Measurements from ENCODE around the gene ADGRL3. TPM values are rescaled to one million over a fixed set of nuclear protein-coding genes. Genes with fewer than 3 reads are reported as not detected.

Gene ADGRL3
- total and polyA plus RNA-seq, 7 donors: 0.06 to 2.8 (median 0.42) TPM

DNA sequence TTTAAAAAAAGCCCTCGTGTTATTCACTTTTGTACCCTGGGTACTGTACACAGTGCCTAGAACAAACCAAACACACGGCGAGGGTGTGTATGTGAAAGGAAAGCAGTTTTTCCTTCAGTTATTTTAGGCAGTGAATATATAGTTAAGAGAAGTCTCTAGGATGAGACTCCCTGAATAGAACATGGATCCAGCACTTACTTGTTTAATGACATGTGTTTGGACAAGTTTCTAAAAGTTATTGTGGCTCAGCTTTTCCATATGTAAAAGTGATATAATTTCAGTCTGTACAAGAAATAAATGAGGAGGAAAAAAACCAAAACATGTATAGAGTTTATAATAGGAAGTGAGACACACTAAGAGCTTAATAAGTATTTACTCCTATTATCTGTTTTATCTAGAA lies 273.2 kb downstream of the ADGRL3 start:
- Histone ChIP-seq H3K4me3 (no peak overlapping the region), H3K4me1 (no peaks in the 10 kb centered on the region), H3K27me3 (ENCODE audit: insufficient read depth in 3 of 3, low read length in 2 of 3) (no peaks in the 10 kb centered on the region), H3K9me3 (no peaks in the 10 kb centered on the region), H3K36me3 (ENCODE audit: insufficient read depth in 1 of 2, low read depth in 1 of 2) (no peaks in the 10 kb centered on the region), H3K27ac (no peak overlapping the region)
- ATAC-seq (no peak), DNase-seq (no peak)
- 81 to 89% (median 87%) methylated on average over 3 of the region's 3 CpGs for WGBS, 3 donors
- TF ChIP-seq, protein P1, sequence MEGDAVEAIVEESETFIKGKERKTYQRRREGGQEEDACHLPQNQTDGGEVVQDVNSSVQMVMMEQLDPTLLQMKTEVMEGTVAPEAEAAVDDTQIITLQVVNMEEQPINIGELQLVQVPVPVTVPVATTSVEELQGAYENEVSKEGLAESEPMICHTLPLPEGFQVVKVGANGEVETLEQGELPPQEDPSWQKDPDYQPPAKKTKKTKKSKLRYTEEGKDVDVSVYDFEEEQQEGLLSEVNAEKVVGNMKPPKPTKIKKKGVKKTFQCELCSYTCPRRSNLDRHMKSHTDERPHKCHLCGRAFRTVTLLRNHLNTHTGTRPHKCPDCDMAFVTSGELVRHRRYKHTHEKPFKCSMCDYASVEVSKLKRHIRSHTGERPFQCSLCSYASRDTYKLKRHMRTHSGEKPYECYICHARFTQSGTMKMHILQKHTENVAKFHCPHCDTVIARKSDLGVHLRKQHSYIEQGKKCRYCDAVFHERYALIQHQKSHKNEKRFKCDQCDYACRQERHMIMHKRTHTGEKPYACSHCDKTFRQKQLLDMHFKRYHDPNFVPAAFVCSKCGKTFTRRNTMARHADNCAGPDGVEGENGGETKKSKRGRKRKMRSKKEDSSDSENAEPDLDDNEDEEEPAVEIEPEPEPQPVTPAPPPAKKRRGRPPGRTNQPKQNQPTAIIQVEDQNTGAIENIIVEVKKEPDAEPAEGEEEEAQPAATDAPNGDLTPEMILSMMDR (IDR thresholded peaks at IDR 0.05): no peak
- intact Hi-C loops (cut with DNase I): no loop called here

DNA sequence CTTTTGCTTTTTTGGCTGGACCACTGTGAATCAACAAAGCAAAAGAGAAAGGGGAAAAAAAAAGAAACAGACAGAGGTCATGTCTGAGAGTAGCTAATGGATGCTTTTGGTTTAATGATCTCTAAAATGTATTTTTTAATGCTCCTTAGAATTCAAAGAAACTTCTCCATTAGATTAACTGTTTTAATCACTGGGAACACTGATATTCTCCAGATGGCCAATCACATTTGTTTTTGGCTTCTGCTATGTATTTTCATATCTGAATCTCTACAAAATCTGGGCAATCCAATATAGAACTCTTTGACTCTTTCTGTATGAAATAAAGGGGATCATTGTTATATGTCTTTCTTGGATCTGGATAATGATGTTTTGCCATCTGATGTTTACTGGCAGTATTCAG lies 278.2 kb downstream of the ADGRL3 start:
- intact Hi-C loops (cut with DNase I): no loop called here
- Histone ChIP-seq H3K9me3 (no peaks in the 10 kb centered on the region), H3K36me3 (ENCODE audit: insufficient read depth in 1 of 2, low read depth in 1 of 2) (no peaks in the 10 kb centered on the region), H3K4me1 (no peaks in the 10 kb centered on the region), H3K4me3 (no peak overlapping the region), H3K27me3 (ENCODE audit: insufficient read depth in 3 of 3, low read length in 2 of 3) (no peaks in the 10 kb centered on the region), H3K27ac (no peak overlapping the region)
- ATAC-seq (no peak), DNase-seq (no peak)
- TF ChIP-seq, protein P1 (IDR thresholded peaks at IDR 0.05): no peak

DNA sequence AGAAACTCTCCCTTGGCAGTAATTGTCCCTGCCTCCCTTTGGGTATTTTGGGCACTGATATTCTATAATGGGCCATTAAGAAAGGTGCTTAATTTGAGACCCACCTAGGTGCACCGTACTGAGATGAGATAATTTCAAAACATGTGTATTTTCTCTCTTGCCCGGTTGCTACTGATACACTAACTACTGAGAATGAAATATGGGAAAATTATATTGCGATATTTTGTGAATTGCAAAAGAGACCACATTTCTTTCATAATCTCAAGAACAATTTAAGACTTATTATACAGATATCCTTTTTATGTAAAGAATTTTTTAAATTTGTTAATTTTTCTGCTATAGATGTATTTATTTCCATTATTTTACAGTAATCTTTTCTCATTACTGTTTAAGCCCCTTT lies 284.9 kb downstream of the ADGRL3 start:
- Histone ChIP-seq H3K27ac (no peak overlapping the region), H3K4me3 (no peak overlapping the region), H3K4me1 (no peaks in the 10 kb centered on the region), H3K27me3 (ENCODE audit: insufficient read depth in 3 of 3, low read length in 2 of 3) (no peaks in the 10 kb centered on the region), H3K9me3 (no peaks in the 10 kb centered on the region), H3K36me3 (ENCODE audit: insufficient read depth in 1 of 2, low read depth in 1 of 2) (no peaks in the 10 kb centered on the region)
- no peak for ATAC-seq
- TF ChIP-seq, protein P1 (IDR thresholded peaks at IDR 0.05): no peak
- 88 to 95% (median 89%) methylated on average over 3 of the region's 3 CpGs for WGBS, 3 donors
- intact Hi-C loops (cut with DNase I): no loop called here
- no peak for DNase-seq

DNA sequence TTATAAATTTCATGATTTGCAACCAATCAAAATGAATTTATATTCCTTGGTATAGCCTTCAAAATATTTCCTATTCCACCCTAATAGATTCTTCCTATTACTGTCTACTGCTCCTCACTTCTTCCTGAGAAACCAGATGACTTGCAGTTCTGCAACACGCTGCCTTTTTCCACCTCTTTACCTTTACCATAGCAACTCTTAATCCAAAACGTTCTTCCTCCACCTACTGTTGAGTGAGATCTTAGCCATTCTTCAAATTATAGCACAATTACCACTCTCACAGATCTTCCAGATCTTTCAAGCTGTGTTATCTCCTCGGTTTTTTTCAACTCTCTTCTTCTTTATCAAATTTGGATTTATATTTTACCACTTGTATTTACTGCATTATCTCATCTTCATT lies 289.8 kb downstream of the ADGRL3 start:
- Histone ChIP-seq H3K27ac (no peak overlapping the region), H3K36me3 (ENCODE audit: insufficient read depth in 1 of 2, low read depth in 1 of 2) (no peaks in the 10 kb centered on the region), H3K9me3 (no peaks in the 10 kb centered on the region), H3K4me3 (no peak overlapping the region), H3K4me1 (no peaks in the 10 kb centered on the region), H3K27me3 (ENCODE audit: insufficient read depth in 3 of 3, low read length in 2 of 3) (no peaks in the 10 kb centered on the region)
- ATAC-seq: no peak
- WGBS, 3 donors: 39 to 76% (median 54%) methylated on average over 3 of the region's 3 CpGs
- TF ChIP-seq, protein P1 (IDR thresholded peaks at IDR 0.05): no peak
- intact Hi-C loops (cut with DNase I): no loop called here
- no peak for DNase-seq

DNA sequence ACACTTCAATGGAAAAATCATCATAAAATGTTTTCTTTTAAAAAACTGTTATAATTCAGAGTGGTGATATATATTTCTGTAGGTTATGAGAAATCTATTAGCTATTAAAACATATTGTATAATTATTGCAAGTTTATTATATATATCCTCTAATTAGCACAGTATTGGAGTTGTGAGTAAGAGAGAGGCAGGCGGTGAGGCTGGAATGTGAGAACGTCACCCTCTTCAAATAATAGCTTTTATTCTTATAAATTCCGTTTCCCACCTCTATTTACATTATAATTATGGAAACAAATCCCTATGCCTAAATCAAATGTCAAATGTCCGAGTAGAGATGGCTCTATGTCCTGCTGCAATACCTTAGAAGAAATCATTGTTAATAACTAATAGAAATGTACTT lies 292.9 kb downstream of the ADGRL3 start:
- WGBS, 3 donors: 86 to 89% (median 86%) methylated on average over 4 of the region's 4 CpGs
- intact Hi-C loops (cut with DNase I): no loop called here
- Histone ChIP-seq H3K36me3 (ENCODE audit: insufficient read depth in 1 of 2, low read depth in 1 of 2) (no peaks in the 10 kb centered on the region), H3K9me3 (no peaks in the 10 kb centered on the region), H3K27me3 (ENCODE audit: insufficient read depth in 3 of 3, low read length in 2 of 3) (no peaks in the 10 kb centered on the region), H3K4me1 (no peaks in the 10 kb centered on the region), H3K4me3 (no peak overlapping the region), H3K27ac (no peak overlapping the region)
- DNase-seq: no peak
- TF ChIP-seq, protein P1 (IDR thresholded peaks at IDR 0.05): no peak
- no peak for ATAC-seq

All from psoas muscle (tissue), 8 donors.